SK-N-SH (cell line): ENCODE data around the gene POU2F3.

ENCODE experiments used
- CTCF ChIP-seq: fragments of 200-600 bp; sonication (generic); IDR thresholded peaks from 2 replicates; pipeline ENCODE4 v1.6.1; 2017; ENCODE audit warnings: antibody characterized with exemption, mild to moderate bottlenecking, moderate library complexity
- EP300 ChIP-seq, 2 experiments: IDR thresholded peaks; 2 replicates each; pipeline versions ENCODE4 v1.4.0 to v1.6.1; 2012; ENCODE audit warnings: borderline replicate concordance in 1 of 2, low read depth in 1 of 2, low read length in 1 of 2
- FOSL2 ChIP-seq: IDR thresholded peaks from 2 replicates; pipeline ENCODE4 v1.4.0; 2012; ENCODE audit warnings: low read depth, mild to moderate bottlenecking, moderate library complexity, borderline replicate concordance
- MAX ChIP-seq: IDR thresholded peaks from 2 replicates; pipeline ENCODE4 v1.4.0; 2012; ENCODE audit warnings: low read depth
- MXI1 ChIP-seq: IDR thresholded peaks from 2 replicates; pipeline ENCODE4 v1.6.1; 2012; ENCODE audit warnings: mild to moderate bottlenecking, low read depth, low read length, improper control_type of control experiment
- RAD21 ChIP-seq: IDR thresholded peaks from 2 replicates; pipeline ENCODE4 v1.6.1; 2012; ENCODE audit warnings: mild to moderate bottlenecking, low read length
- REST ChIP-seq: IDR thresholded peaks from 2 replicates; pipeline ENCODE4 v1.6.1; 2012; ENCODE audit warnings: mild to moderate bottlenecking, low read depth, low read length, moderate library complexity
- RFX5 ChIP-seq: IDR thresholded peaks from 2 replicates; pipeline ENCODE4 v1.6.1; 2012; ENCODE audit warnings: mild to moderate bottlenecking, improper control_type of control experiment, low read length
- USF2 ChIP-seq: fragments of 150-350 bp; IDR thresholded peaks from 2 replicates; pipeline ENCODE4 v1.6.1; 2017; ENCODE audit warnings: antibody characterized with exemption, low read length, low read depth, borderline replicate concordance

GRCh38 chr11:120219938-120220746 lies 19.8 kb upstream of the POU2F3 start:
- TF ChIP-seq RAD21 (no peak), FOSL2 (no peak), REST (no peak), USF2 (no peak), RFX5 (no peak), MAX (no peak), MXI1 (no peak), CTCF (no peak), EP300 (IDR thresholded peaks at IDR 0.05; ENCODE audit: borderline replicate concordance in 1 of 2, low read depth in 1 of 2, low read length in 1 of 2) (no peak)
